Caco-2 (cell line): ENCODE measurements around the gene AHCYL1. TPM values are rescaled to one million over a fixed set of nuclear protein-coding genes. Genes with fewer than 3 reads are reported as not detected.

Experiments used
- BruUV-seq: library from RNA; stranded (reverse); fragments of 400-500 nt; replicated peaks from 2 replicates; lab custom pipeline; 2021; lab: Mats Ljungman, UMichigan
- CTCF ChIA-PET: fragments of 300-600 bp; sonication (Branson Sonifier 250); formaldehyde crosslinking; loops from one replicate; lab custom pipeline; 2022; ENCODE audit warnings: antibody characterized with exemption; lab: Charles Lee
- POLR2A ChIA-PET: fragments of 300-600 bp; sonication (Branson Sonifier 250); formaldehyde crosslinking; loops from one replicate; lab custom pipeline; 2022; ENCODE audit warnings: antibody characterized with exemption; lab: Charles Lee
- DNase-seq, 2 experiments: peaks; one replicate each; pipeline versions ENCODE4 v3.0.0 to v3.0.0-alpha.2; 2020 to 2022
- H3K27me3 ChIP-seq: replicated peaks from 2 replicates; pipeline ENCODE4 v1.6.0; 2011; ENCODE audit warnings: low read length; ENCODE audit not compliant: control insufficient read depth, insufficient read depth
- H3K36me3 ChIP-seq: 2 replicates; pipeline ENCODE4 v1.5.1; 2011; ENCODE audit warnings: low read length; ENCODE audit not compliant: control insufficient read depth, insufficient read depth
- H3K4me1 ChIP-seq: fragments of 250-450 bp; sonication (Bioruptor Pico); 2 replicates; pipeline ENCODE4 v1.5.1; 2020; ENCODE audit warnings: mild to moderate bottlenecking
- H3K4me3 ChIP-seq: 2 replicates; pipeline ENCODE4 v1.5.1; 2011; ENCODE audit warnings: low read depth, mild to moderate bottlenecking, control low read depth, low read length
- H3K9me3 ChIP-seq: fragments of 250-450 bp; sonication (Bioruptor Pico); 2 replicates; pipeline ENCODE4 v1.5.1; 2020; ENCODE audit warnings: mild to moderate bottlenecking, moderate library complexity
- H3K27ac Mint-ChIP-seq: one replicate; pipeline ENCODE4 v1.8.0; 2022; ENCODE audit warnings: mixed read lengths; ENCODE audit not compliant: unreplicated experiment
- H3K27me3 Mint-ChIP-seq: one replicate; pipeline ENCODE4 v1.8.0; 2022; ENCODE audit warnings: mixed read lengths; ENCODE audit not compliant: insufficient read depth, unreplicated experiment
- H3K36me3 Mint-ChIP-seq: one replicate; pipeline ENCODE4 v1.8.0; 2022; ENCODE audit warnings: mild to moderate bottlenecking, mixed read lengths; ENCODE audit not compliant: insufficient read depth, unreplicated experiment
- H3K4me1 Mint-ChIP-seq: one replicate; pipeline ENCODE4 v1.8.0; 2022; ENCODE audit warnings: low read depth, mixed read lengths; ENCODE audit not compliant: unreplicated experiment
- H3K4me3 Mint-ChIP-seq: one replicate; pipeline ENCODE4 v1.8.0; 2022; ENCODE audit warnings: mild to moderate bottlenecking, moderate library complexity, mixed read lengths; ENCODE audit not compliant: unreplicated experiment
- H3K9me3 Mint-ChIP-seq: one replicate; pipeline ENCODE4 v1.8.0; 2022; ENCODE audit warnings: mixed read lengths; ENCODE audit not compliant: unreplicated experiment
- intact Hi-C: fragments of 100-400 bp; cut with micrococcal nuclease; formaldehyde crosslinking; loops from one replicate; pipeline ENCODE4 v1.10.0; 2022; ENCODE audit not compliant: unreplicated experiment
- total RNA-seq: library from RNA; stranded (reverse); gene quantifications from 2 replicates; pipeline ENCODE4 v1.2.3, GENCODE V29; 2022
- TF ChIP-seq, protein P1 (sequence below), 2 experiments: fragments of 200-600 bp in 1 of 2; IDR thresholded peaks; 1 replicate in 1 of 2; 2 replicates in 1 of 2; pipeline versions ENCODE4 v1.5.1 to v1.8.0; 2011 to 2022; ENCODE audit warnings: antibody characterized with exemption in 1 of 2, control low read depth in 1 of 2, inconsistent platforms in 1 of 2, low read depth in 1 of 2, low read length in 1 of 2, mild to moderate bottlenecking in 1 of 2, moderate library complexity in 1 of 2; ENCODE audit not compliant: insufficient read depth in 1 of 2, severe bottlenecking in 1 of 2, unreplicated experiment in 1 of 2

Gene AHCYL1
- total RNA-seq, 1 experiment from 2014 or later = 64.2 TPM

DNA sequence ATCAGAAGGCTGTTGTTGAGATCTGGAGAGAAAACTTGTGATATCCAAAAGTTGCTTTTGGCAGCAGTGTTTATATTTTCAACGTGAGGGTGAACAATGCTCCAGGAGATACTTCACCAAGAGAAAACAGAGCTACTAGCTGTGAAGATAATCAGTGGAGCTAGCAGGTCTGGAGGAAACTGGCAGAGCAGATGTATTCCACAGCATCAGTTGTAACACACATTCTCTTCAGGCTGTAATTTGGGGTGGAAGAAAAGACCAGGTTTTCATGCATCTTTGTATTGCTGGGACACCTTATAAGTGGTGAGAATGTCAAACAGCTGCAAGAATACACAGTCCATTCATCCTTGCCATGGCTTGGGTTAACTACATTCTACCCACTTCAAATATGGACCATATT, 22.0 kb downstream of the AHCYL1 start:
- H3K9me3 Mint-ChIP-seq = no peaks in the 10 kb centered on the region
- BruUV-seq = no TSS peak
- intact Hi-C loops = no loop called here
- CTCF ChIA-PET = no interaction called here
- TF ChIP-seq, protein P1, sequence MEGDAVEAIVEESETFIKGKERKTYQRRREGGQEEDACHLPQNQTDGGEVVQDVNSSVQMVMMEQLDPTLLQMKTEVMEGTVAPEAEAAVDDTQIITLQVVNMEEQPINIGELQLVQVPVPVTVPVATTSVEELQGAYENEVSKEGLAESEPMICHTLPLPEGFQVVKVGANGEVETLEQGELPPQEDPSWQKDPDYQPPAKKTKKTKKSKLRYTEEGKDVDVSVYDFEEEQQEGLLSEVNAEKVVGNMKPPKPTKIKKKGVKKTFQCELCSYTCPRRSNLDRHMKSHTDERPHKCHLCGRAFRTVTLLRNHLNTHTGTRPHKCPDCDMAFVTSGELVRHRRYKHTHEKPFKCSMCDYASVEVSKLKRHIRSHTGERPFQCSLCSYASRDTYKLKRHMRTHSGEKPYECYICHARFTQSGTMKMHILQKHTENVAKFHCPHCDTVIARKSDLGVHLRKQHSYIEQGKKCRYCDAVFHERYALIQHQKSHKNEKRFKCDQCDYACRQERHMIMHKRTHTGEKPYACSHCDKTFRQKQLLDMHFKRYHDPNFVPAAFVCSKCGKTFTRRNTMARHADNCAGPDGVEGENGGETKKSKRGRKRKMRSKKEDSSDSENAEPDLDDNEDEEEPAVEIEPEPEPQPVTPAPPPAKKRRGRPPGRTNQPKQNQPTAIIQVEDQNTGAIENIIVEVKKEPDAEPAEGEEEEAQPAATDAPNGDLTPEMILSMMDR (IDR thresholded peaks at IDR 0.05; ENCODE audit: insufficient read depth in 1 of 2, low read depth in 1 of 2, low read length in 1 of 2, severe bottlenecking in 1 of 2, unreplicated experiment in 1 of 2) = no peak
- peaks cover 19% of the 10 kb centered on the region for H3K36me3 Mint-ChIP-seq
- DNase-seq = no peak
- no peaks in the 10 kb centered on the region for H3K36me3 ChIP-seq
- H3K27ac Mint-ChIP-seq = no peak overlapping the region
- H3K4me3 Mint-ChIP-seq = no peak overlapping the region
- no peaks in the 10 kb centered on the region for H3K27me3 Mint-ChIP-seq
- H3K4me1 Mint-ChIP-seq = peaks cover 21% of the 10 kb centered on the region
- peaks cover 28% of the 10 kb centered on the region for H3K4me1 ChIP-seq
- H3K27me3 ChIP-seq = no peaks in the 10 kb centered on the region
- POLR2A ChIA-PET = no interaction called here
- H3K9me3 ChIP-seq = no peaks in the 10 kb centered on the region
- no peak overlapping the region for H3K4me3 ChIP-seq

DNA sequence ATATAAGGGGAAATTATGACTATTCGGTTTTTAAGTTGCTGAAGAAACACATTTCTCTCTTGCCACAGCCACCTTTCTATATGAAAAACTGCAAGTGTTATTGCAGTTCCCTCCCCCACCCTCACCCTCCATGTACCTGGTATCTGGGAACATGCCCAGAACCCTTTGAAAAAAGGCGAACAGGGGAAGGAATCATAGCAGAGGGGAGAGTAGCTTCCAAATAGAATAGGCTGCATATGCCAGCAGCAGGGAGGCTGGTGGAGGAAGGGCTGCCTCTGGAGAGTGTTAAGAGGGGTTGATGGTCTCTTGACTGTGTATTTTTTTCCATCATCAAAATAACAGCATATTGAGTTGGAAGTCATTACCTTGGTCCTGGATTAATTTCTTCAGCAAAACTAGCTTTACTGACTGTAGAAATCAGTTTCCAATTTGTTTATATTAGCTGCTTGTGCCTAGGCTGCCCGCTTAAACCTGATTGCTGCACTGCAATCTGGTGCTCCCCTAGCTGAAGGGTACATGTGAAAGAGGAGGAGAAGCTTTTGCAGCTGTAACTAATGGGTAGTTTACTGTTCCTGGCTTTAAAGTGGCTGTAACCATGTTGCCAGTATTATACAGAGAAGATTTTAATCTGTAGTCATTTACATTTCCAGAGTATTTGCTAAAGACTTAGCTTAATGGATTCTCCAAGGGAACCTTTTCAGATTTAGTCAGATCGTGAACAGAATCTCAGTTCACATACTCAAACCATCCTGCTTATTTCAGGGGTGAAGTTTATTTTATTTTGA, 22.7 kb downstream of the AHCYL1 start:
- Mint-ChIP-seq H3K27ac (no peak overlapping the region), H3K4me1 (peaks cover 21% of the 10 kb centered on the region), H3K27me3 (no peaks in the 10 kb centered on the region), H3K36me3 (peaks cover 26% of the 10 kb centered on the region), H3K4me3 (no peak overlapping the region), H3K9me3 (no peaks in the 10 kb centered on the region)
- CTCF ChIA-PET = no interaction called here
- Histone ChIP-seq H3K4me1 (peaks cover 25% of the 10 kb centered on the region), H3K36me3 (no peaks in the 10 kb centered on the region), H3K4me3 (no peak overlapping the region), H3K27me3 (no peaks in the 10 kb centered on the region), H3K9me3 (no peaks in the 10 kb centered on the region)
- POLR2A ChIA-PET = no interaction called here
- no peak for DNase-seq
- TF ChIP-seq, protein P1 (IDR thresholded peaks at IDR 0.05; ENCODE audit: insufficient read depth in 1 of 2, low read depth in 1 of 2, low read length in 1 of 2, severe bottlenecking in 1 of 2, unreplicated experiment in 1 of 2) = no peak
- BruUV-seq = no TSS peak
- intact Hi-C loops = no loop called here

DNA sequence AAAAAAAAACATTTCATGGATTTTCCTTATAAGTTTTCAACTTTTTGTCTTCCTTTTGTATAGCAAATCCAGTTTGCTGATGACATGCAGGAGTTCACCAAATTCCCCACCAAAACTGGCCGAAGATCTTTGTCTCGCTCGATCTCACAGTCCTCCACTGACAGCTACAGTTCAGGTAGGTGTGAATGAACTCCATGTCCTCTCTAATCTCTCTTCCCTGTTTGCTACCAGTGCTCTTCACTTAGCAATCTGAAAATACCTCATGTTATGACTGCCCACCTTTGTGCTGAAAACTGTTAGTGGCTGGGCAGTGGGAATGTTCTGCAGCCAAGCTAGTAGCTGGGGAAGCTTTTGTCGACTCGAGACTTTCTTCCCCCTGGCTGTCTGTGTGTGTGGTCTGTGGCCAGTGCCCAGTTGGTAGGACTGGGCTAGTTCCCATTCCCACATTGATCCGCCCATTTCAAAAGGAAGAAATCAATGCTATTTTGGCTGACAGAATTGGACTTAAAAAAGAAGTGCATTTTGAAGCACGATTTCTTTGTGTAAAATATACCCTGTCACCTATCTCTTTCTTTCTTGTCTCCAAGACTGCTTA, 24.5 kb downstream of the AHCYL1 start:
- DNase-seq = no peak
- Histone ChIP-seq H3K27me3 (no peaks in the 10 kb centered on the region), H3K36me3 (no peaks in the 10 kb centered on the region), H3K9me3 (no peaks in the 10 kb centered on the region), H3K4me3 (no peak overlapping the region), H3K4me1 (peaks cover 11% of the 10 kb centered on the region)
- intact Hi-C loops = no loop called here
- TF ChIP-seq, protein P1 (IDR thresholded peaks at IDR 0.05; ENCODE audit: insufficient read depth in 1 of 2, low read depth in 1 of 2, low read length in 1 of 2, severe bottlenecking in 1 of 2, unreplicated experiment in 1 of 2) = no peak
- Mint-ChIP-seq H3K9me3 (no peaks in the 10 kb centered on the region), H3K27ac (no peak overlapping the region), H3K36me3 (peaks cover 26% of the 10 kb centered on the region), H3K27me3 (no peaks in the 10 kb centered on the region), H3K4me3 (no peak overlapping the region), H3K4me1 (peaks cover 4% of the 10 kb centered on the region)
- ChIA-PET POLR2A (no interaction called here), CTCF (no interaction called here)
- BruUV-seq = no TSS peak
